LNCAP (cell line): ENCODE results near the gene TMEM198.

Source experiments
- CTCF ChIP-seq: fragments of 450-650 bp; IDR thresholded peaks from 2 replicates; pipeline ENCODE4 v1.5.1; 2017; ENCODE audit warnings: mild to moderate bottlenecking

Gene TMEM198

GRCh38 chr2:219576505-219577388, 32.9 kb downstream of the TMEM198 start:
- no peak for TF ChIP-seq CTCF

GRCh38 chr2:219578811-219579613, 35.2 kb downstream of the TMEM198 start:
- TF ChIP-seq CTCF: no peak

- no peak for TF ChIP-seq CTCF
Observed at GRCh38 chr2:219581346-219581745, 37.5 kb downstream of the TMEM198 start.

GRCh38 chr2:219591091-219591490, 47.3 kb downstream of the TMEM198 start:
- no peak for TF ChIP-seq CTCF

GRCh38 chr2:219592736-219593135, 48.9 kb downstream of the TMEM198 start:
- no peak for TF ChIP-seq CTCF

GRCh38 chr2:219593154-219593553, 49.3 kb downstream of the TMEM198 start:
- TF ChIP-seq CTCF: no peak

GRCh38 chr2:219595256-219595655, 51.4 kb downstream of the TMEM198 start:
- no peak for TF ChIP-seq CTCF
